ENCODE measurements around the gene TEX10.

- TF ChIP-seq CTCF (IDR thresholded peaks at IDR 0.05) (no peak), POLR2A (IDR thresholded peaks at IDR 0.05; ENCODE audit: low read depth) (no peak), POLR2AphosphoS5 (IDR thresholded peaks at IDR 0.05) (no peak), EP300 (IDR thresholded peaks at IDR 0.05) (no peak)
Measured at GRCh38 chr9:100268271-100268670, 84.5 kb downstream of the TEX10 start.
